ENCODE results near the gene TTL.
A peak's percentile ranks its signal among the peaks of the same experiment; 100 is the strongest.
"Not testable (repeated sequence)": the region's sequence is repeated elsewhere in the genome, so short reads cannot be mapped to it uniquely, and the experiment has no call there.

The TTL gene

DNA sequence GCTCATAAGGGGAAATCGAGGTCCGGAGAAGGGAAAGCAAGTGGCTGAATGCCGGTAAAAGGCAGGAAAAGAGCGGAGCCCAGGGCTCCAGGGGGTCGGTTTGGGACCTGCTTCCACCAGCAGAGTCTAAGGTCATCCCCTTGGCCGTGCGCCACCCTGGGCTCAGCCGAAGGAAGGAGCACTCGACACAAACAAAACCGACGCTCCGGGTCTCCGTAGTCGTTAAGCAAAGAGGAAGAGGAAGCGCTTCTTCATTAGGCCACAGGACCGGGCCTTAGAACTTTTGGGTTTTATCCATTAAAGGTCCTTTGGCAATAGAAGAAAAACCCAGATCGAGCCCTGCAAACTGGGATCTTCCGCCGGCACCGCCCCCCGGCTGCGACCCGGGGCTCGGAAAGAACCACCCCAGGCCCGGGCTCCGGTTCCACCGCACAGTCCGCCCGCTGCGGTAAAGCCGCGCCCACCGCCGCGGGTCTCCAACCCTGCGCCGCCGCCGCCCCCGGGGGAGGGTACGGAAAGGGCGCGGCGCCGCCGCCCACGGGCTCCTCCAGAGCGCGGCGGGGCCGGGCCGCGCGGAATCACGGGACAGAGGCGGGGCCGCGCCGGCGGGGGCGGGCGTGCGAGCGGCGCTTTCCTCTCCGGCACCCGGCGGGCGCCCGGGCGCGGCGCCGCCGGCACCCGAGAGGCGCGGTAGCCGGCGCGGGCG is at the start of gene TTL:
TTL (plus strand) TSS at position 629 of the 706 bp plus-strand sequence. CDS start 189 bp downstream, outside the sequence.
- peak; percentile 82 for DNase-seq

- DNase-seq: not testable (repeated sequence)
These were observed 49.6 kb upstream of the TTL start for GRCh38 chr2:112432390-112432734.

DNA sequence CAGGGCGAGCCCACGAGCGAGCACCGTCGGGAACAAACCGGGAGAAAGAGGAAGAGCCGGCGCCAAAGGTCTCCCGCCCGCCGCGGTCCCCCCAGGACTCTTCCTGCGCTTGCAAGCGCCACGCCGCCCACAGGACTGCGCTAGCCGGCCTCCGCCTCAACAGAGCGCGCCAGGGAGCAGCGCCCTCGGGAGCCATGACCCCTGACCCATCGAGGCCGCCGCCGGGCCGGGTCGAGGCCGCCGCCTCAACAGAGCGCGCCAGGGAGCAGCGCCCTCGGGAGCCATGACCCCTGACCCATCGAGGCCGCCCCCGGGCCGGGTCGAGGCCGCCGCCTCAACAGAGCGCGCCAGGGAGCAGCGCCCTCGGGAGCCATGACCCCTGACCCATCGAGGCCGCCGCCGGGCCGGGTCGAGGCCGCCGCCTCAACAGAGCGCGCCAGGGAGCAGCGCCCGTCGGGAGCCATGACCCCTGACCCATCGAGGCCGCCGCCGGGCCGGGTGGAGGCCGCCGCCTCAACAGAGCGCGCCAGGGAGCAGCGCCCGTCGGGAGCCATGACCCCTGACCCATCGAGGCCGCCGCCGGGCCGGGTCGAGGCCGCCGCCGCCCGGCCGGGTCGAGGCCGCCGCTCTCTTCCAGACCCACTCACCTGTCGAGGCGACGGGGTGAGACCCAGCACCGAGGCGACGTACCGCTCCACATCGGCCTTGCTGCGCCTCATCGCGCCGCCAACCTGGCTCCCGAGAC is 49.0 kb upstream of the TTL start:
- peak; percentile 29 for DNase-seq

DNA sequence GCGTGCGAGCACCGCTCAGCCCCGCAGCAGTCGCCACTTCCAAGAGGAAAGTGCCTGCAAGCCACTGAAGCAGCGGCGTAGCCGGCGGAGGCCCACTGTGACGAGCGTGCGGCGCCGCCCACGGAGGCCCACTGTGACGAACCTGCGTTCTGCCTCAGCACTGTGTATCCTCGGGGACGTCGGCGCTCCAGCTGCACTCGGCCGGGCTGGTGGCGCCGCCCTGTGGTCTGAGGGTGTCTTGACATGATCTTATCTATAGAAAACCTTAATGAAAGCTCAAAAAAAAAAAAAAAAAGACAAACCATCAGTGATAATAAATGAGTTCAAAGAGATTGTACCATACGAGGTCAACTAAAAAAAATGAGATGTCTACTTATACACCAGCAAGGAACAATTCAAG is 48.5 kb upstream of the TTL start, which contains the start of gene RGPD8:
RGPD8 (minus strand) TSS at position 166 of the 400 bp plus-strand sequence. CDS start 192 bp downstream, outside the sequence.
- DNase-seq: peak; percentile 92

GRCh38 chr2:112433932-112434730 is 47.8 kb upstream of the TTL start:
- DNase-seq: no peak

DNA sequence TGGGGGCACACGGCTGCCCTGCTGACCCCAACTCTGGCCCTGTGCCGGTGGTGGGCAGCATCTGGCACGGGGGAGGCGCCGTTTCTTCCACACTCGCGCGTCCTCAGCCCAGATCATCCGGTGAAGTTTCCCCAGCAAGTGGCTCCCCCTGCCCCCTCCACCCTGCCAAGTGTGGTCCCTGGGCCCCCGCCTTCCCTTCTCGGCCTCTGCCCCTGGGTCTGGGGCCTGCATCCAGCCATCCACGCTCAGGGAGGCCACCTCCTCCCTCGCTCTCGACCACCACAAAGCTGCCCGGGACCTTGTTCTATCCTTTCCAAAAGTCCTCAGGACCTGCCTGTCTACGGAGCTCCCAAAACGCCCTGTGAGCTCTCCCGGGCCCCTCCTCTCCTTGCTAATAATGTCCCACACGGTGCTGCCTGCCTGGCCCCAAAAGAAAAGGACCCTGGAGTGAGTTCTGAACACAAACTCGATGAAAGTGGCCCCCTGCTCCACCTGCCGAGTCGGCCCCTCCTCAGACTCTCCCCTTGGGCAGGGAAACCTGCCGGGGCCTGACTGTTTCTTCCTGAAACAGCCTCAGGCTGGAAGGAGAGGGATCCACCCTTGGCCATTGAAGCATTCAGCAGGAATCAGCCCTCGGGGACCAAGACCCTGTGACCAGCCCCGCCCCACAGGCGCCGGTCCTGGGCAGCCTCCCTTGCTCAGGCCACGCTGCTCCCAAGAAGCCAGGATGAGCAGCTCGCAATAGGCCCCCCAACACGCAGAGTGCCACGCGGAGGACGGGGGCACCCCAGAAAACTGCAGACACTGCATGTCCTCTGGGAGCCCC is 46.9 kb upstream of the TTL start:
- DNase-seq: not testable (repeated sequence)

DNA sequence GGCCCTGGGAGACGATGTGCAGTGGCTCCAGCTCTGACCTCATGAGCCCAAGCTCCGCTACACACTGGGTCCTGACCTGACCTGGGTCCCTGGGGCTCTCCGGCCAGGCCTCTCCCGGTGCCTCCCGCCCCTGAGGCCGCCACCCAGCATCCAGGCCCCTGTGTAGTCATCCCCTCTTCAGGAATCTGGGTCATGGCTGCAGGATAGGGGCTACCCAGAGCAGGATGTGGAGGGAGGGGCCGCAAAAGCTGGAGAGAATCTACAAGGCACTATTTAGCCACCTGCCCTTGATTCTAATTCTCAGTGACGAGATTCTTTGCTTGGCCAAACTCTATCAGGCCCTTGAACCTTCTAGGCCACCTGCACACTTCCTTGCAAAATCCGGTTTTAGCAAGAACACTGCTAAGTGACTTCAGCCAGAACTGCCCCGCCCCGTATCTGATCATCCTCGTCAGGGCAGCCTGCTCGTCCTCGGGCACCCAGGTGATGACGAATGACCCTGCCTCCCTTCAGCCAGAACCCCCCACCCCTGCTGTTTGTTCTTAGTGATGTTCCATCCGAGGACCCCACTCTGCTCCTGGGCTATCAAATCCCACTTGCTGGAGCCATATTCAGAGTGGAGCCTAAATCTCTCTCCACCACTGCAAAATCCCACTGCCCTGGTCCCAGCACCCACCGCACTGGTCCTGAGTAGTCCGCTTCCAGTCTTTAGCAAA is 46.1 kb upstream of the TTL start:
- not testable (repeated sequence) for DNase-seq

DNA sequence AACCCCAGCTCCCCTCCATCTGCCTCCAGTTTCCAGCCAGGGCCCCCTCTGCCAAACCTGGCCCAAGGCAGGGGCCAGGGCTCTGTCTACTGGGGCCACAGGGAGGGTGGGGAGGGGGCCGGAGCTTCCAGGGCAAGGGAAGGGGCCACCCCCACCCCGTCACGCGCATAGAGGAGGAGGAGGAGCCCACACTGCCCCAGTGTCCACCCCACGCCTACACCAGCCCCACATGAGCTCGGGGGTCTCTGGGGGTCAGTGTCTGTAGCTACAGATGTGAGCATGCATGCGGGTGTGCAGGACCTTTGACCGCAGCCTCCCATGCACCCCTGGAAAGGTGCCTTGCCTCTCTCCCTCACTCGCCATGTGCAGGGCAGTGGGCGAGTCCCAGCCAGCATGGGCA is 45.0 kb upstream of the TTL start:
- not testable (repeated sequence) for DNase-seq

GRCh38 chr2:112437405-112437831 is 44.5 kb upstream of the TTL start:
- not testable (repeated sequence) for DNase-seq

DNA sequence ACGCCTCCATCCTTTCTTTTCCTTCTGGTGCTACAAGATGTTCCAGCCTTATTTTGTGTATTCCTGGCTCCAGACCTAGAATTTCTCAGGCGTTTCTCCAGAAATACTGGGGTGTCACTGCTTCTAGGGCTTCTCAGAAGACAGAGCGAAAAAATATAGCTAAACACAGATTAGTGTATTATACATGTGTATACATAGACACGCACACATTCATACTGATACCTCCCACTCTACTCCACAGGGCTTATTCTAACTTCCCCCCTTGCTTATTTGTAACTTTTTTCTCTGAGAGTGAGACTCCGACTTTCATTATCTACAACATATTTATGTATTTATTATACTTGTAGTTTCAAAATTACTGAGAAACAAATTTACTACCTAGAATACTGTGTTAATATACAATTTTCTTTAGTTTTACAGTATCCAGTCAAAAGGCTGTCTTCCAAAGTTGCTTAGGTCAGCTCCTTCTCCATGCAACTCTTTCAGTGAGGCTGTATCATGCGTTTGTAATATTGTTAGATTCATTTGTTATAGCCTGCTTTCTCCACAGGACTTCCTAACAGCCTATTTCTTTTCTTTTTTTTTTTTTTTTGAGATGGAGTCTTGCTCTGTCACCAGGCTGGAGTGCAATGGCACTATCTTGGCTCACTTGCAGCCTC is 43.2 kb upstream of the TTL start:
- DNase-seq: not testable (repeated sequence)

GRCh38 chr2:112444256-112444655 is 37.7 kb upstream of the TTL start:
- not testable (repeated sequence) for DNase-seq

DNA sequence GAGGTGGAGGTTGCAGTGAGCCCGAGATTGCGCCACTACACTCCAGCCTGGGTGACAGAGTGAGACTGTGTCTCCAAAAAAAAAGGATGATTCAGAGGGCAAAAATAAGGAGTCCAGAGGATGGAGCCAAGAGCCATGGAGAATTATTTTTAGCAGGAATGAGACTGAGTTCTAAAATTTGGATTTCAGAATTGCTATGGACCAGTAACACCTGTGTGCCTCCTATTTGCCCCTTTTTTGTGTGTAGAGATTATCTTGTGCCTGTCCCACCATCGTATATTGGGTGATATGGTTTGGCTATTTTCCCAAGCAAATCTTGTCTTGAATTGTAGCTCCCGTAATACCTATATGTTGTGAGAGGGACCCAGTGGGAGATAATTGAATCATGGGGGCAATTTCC is 32.1 kb upstream of the TTL start:
- DNase-seq: no peak

DNA sequence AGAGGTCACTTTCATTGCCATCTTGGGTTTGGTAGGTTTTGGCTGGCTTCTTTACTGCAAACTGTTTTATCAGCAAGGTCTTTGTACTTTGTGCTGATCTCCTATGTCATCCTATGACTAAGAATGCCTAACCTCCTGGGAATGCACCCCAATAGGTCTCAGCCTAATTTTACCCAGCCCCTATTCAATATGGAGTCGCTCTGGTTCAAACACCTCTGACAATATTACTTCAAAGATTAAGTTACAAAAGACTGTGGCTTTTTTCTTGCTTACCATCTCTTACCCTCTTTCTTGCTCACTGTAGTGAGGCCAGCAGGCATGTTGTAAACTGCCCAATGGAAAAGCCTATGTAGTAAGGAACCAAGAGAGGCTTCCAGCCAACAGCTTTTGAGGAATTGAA is 30.6 kb upstream of the TTL start:
- no peak for DNase-seq

- no peak for DNase-seq
These were observed 27.4 kb upstream of the TTL start for GRCh38 chr2:112454586-112454985.

- DNase-seq: no peak
These were observed 22.6 kb upstream of the TTL start for GRCh38 chr2:112459372-112459771.

- no peak for DNase-seq
These were observed 19.8 kb upstream of the TTL start for GRCh38 chr2:112462178-112462577.

- DNase-seq: no peak
These were observed 18.7 kb upstream of the TTL start for GRCh38 chr2:112463256-112463655.

DNA sequence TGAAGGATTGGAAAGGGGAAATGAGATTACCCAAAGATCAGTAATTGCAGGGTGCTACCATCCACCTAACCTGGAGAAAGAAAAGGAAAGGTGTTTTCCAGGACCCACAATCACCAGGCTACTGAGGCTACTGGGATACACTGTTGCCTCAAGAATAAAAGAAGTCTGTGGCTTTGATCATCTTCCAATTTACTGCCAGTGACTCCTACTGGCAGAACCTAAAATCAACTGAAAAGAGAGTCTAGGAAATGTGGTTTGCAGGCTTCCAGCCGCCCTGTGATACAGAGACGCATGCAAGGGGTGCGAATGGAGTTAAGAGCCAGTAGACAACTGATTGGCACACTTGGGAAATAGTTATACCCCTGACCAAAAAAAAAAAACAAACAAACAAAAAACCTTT is 16.6 kb upstream of the TTL start:
- no peak for DNase-seq

DNA sequence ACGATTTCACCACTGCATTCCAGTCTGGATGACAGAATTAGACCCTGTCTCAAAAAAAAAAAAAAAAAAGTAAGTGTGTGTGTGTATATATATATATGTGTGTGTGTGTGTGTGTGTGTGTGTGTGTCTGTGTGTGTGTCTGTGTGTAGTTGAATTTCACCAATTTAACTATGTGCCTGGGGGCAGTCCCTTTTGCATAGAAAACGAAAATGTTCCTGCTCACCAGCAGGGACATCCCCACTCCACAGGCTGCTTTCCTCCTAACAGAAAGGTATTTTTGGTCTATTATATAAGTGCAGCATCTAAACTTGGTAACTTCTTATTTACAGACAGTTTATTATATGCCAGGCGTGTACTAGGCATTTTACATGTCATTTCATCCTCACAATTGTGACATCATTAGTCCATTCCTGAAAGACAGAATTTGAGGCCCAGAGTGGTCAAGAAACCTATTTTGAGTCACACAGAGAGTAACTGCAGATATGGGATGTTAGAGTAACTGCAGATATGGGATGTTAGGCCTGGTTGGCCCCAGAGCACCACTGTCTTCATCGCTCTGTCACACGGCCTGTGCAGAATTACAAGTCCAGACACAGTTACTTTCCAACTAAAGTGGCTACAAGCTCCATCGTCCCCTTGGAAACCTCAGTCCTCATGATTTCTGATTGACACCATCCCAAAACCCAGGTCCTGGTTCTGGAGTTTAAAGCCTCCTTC is 9.3 kb upstream of the TTL start:
- DNase-seq: no peak

DNA sequence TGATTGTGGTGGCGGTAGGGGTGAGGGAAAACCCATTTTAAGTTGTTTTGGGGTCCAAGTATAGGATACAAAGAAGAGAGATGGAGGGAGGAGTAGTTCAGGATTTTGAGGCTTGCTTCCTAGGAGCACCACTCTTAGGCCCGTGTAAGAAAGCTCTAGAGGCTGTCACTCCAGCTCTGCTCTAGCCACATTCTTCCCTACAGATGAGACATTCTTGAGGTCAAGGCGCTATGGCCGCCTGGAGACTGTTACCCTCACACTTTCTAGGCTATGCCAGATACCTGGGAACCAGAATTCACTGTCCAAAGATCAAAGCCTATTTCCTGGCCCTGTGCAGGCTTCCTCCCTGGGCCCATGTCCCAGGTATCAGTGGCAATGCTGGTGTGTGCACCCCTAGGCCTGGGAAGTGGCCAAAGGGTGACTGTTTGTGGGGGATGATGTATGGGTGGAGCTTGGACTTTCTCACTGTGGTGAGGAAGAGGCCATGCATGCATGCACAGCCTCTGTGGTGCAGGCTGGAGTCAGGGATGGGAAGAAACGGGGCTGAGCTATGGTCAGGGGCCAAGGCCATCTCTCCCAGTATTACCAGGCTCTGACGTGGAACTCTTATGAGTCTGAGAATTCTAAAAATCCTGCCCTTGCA is 7.0 kb upstream of the TTL start:
- no peak for DNase-seq
